HepG2 (cell line): ENCODE data around the gene CYB5R3. TPM values are rescaled to one million over a fixed set of nuclear protein-coding genes. Genes with fewer than 3 reads are reported as not detected.

Experiments used
- PAXIP1 ChIP-seq: sonication (generic); formaldehyde crosslinking; conservative IDR thresholded peaks from 2 replicates; pipeline ENCODE4 v1.4.0; 2020; ENCODE audit warnings: mild to moderate bottlenecking, missing genetic modification reagents, moderate library complexity
- REXO4 ChIP-seq: sonication (generic); formaldehyde crosslinking; IDR thresholded peaks from 2 replicates; pipeline ENCODE4 v1.8.0; 2022; ENCODE audit warnings: missing genetic modification reagents, mild to moderate bottlenecking, borderline replicate concordance
- SRSF1 ChIP-seq: fragments of 200-400 bp; formaldehyde crosslinking; optimal IDR thresholded peaks from 2 replicates; pipeline ENCODE3; 2017; ENCODE audit warnings: mild to moderate bottlenecking, low read depth, low read length, moderate library complexity
- SYNCRIP ChIP-seq: fragments of 200-400 bp; formaldehyde crosslinking; IDR thresholded peaks from 2 replicates; pipeline ENCODE4 v1.6.1; 2018; ENCODE audit warnings: mild to moderate bottlenecking, low read depth, low read length; ENCODE audit not compliant: insufficient read depth
- UBTF ChIP-seq: sonication (generic); formaldehyde crosslinking; IDR thresholded peaks from 2 replicates; pipeline ENCODE4 v1.4.0; 2020; ENCODE audit warnings: mild to moderate bottlenecking, missing genetic modification reagents
- ZSCAN5A ChIP-seq: sonication (generic); formaldehyde crosslinking; IDR thresholded peaks from 2 replicates; pipeline ENCODE4 v1.8.0; 2022; ENCODE audit warnings: mild to moderate bottlenecking, missing genetic modification reagents, borderline replicate concordance
- polyA plus RNA-seq, 8 experiments: library from polyadenylated mRNA; depleted of rRNA in 3 of 8; stranded (reverse) in 7 of 8; unstranded in 1 of 8; fragments of >200 nt; fragmentation: Illumina TruSeq in 4 of 8; extraction: Trizol in 4 of 8; gene quantifications; 2 replicates each; pipeline versions ENCODE4 v1.2.1 to v1.2.3, GENCODE V29; 2011 to 2016; ENCODE audit warnings: low read depth in 4 of 8, missing spikeins in 1 of 8, mixed read lengths in 1 of 8; ENCODE audit not compliant: insufficient read depth in 1 of 8
- total RNA-seq, 5 experiments: library from RNA; depleted of rRNA; stranded (reverse); fragments of >200 nt; fragmentation: Illumina TruSeq; extraction: Trizol; gene quantifications; 2 replicates each; pipeline ENCODE4 v1.2.3, GENCODE V29; 2016; ENCODE audit warnings: low read depth in 1 of 5
- TF ChIP-seq, protein P1 (sequence below): sonication (generic); formaldehyde crosslinking; IDR thresholded peaks from 2 replicates; pipeline ENCODE4 v1.4.0; 2020; ENCODE audit warnings: missing genetic modification reagents, borderline replicate concordance

The CYB5R3 gene
- total and polyA plus RNA-seq, 2 of the 13 experiments (the other 11 are each of a cell fraction or from before 2014, with no cell fraction given): 32.4 to 305 TPM

DNA sequence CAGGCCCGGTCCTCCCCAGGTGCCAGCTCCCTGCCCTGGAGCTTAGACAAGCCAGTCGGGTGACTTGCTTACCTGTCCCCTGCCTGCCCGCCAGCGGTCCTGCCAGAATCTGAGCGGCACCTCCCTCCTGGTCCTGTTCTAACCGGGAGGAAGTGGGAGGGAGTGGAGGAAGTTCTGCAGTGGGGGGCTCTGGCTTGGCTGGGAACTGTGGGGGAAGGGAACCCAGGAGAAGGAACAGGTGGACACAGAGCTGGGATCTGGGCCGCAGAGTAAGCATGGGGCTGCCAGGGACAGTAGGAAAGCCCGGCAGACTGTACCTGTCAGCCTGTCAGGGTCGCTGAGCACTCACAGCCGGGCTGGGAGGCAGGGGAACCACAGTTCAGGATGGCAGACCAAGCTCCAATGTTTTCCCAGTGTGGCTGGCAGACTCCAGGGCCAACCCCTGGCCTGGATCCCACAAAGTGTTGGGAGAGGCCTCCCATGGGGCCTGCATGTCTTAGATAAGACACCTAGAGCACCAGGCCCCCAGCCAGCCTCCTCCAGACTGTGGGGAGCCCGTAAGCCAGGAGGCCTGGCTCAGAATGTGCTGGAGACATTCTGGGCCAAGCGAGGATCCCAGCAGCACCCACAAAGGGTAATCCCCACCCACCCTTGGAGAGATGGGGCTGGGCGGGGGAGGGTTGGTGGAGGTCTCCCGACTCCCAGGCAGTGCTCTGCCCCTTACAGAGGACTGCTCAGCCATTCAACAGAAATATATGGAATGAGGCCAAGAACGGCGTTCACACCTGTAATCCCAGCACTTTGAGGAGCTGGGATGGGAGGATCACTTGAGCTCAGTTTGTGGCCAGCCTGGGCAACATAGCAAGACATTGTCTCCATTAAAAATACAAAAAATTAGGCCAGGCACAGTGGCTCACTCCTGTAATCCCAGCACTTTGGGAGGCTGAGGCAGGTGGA, 2.3 kb downstream of the CYB5R3 start (continued):
- TF ChIP-seq PAXIP1 (CRISPR knock-in tag): no peak
- no peak for TF ChIP-seq REXO4
- TF ChIP-seq SRSF1: peak; percentile 6
- TF ChIP-seq, protein P1, sequence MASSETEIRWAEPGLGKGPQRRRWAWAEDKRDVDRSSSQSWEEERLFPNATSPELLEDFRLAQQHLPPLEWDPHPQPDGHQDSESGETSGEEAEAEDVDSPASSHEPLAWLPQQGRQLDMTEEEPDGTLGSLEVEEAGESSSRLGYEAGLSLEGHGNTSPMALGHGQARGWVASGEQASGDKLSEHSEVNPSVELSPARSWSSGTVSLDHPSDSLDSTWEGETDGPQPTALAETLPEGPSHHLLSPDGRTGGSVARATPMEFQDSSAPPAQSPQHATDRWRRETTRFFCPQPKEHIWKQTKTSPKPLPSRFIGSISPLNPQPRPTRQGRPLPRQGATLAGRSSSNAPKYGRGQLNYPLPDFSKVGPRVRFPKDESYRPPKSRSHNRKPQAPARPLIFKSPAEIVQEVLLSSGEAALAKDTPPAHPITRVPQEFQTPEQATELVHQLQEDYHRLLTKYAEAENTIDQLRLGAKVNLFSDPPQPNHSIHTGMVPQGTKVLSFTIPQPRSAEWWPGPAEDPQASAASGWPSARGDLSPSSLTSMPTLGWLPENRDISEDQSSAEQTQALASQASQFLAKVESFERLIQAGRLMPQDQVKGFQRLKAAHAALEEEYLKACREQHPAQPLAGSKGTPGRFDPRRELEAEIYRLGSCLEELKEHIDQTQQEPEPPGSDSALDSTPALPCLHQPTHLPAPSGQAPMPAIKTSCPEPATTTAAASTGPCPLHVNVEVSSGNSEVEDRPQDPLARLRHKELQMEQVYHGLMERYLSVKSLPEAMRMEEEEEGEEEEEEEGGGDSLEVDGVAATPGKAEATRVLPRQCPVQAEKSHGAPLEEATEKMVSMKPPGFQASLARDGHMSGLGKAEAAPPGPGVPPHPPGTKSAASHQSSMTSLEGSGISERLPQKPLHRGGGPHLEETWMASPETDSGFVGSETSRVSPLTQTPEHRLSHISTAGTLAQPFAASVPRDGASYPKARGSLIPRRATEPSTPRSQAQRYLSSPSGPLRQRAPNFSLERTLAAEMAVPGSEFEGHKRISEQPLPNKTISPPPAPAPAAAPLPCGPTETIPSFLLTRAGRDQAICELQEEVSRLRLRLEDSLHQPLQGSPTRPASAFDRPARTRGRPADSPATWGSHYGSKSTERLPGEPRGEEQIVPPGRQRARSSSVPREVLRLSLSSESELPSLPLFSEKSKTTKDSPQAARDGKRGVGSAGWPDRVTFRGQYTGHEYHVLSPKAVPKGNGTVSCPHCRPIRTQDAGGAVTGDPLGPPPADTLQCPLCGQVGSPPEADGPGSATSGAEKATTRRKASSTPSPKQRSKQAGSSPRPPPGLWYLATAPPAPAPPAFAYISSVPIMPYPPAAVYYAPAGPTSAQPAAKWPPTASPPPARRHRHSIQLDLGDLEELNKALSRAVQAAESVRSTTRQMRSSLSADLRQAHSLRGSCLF (CRISPR knock-in tag): no peak
- 0 out of 2 replicates have a peak, but pooled peaks have one; percentile 26 for TF ChIP-seq UBTF (CRISPR knock-in tag)
- no peak for TF ChIP-seq SYNCRIP
- no peak for TF ChIP-seq ZSCAN5A (CRISPR knock-in tag)
- TF ChIP-seq, all 625 proteins: peak for 15
